Measurements from ENCODE around the gene ZCCHC8.

DNA sequence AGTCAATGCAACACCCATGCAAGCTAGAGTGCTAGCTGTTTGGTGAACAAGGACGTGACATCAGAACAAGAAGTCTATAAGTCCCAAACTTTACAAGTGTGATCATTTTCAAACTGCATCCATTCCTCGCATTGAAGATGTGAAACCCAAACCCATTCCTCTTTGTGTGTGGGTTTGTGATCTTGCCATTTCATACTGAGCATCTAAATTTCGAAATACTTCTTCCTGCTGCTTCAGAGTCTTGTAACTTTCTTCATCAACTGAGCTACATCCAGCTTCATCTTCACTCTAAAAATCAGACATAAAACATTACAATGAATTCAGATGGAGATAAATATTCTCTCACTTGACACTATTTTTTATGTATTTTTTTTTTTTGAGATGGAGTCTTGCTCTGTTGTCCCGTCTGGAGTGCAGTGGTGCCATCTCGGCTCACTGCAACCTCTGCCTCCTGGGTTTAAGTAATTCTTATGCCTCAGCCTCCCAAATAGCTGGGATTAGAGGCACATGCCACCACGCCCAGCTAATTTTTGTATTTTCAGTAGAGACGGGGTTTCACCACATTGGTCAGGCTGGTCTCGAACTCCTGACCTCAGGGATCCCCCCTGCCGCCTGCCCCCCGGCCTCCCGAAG, 4.8 kb upstream of the ZCCHC8 start:
- TF ChIP-seq CTCF (IDR thresholded peaks at IDR 0.05) (no peak), POLR2A (IDR thresholded peaks at IDR 0.05) (no peak), POLR2AphosphoS5 (IDR thresholded peaks at IDR 0.05) (no peak), EP300 (IDR thresholded peaks at IDR 0.05) (no peak)

Data from gastroesophageal sphincter (tissue), 3 donors.